ENCODE data around the gene CCDC148. TPM values are rescaled to one million over a fixed set of nuclear protein-coding genes. Genes with fewer than 3 reads are reported as not detected.

CCDC148 gene
- total and polyA plus RNA-seq, 2 experiments from 2014 or later, result 1.2 to 1.8 TPM

DNA sequence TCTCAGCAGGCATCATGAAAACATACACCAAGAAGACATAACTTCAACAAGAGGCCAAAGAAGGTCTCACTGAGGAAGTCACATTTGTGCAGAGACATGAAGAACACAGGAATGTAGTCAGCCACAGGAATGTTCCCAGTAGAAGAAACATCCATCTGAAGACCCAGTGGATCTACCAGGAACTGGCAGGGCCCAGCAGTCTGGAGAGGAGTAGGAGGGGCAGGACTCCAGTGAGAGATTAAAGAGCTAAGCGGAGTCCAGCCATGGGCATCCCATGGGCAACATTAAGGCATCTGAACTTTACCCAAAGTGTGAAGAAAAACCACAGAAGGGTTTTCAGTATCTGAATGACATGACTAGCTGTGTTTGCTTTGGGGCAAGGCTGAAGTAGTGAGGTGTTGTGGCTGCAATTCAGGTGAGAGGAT lies 251.8 kb downstream of the CCDC148 start:
- no peaks in the 10 kb centered on the region for H4K20me1 ChIP-seq (replicated peaks; ENCODE audit: insufficient read depth)
- no peaks in the 10 kb centered on the region for H3K36me3 ChIP-seq (ENCODE audit: insufficient read depth)
- no peak overlapping the region for H3K4me3 ChIP-seq
- Mint-ChIP-seq H3K27ac (no peak overlapping the region), H3K9me3 (no peaks in the 10 kb centered on the region), H3K4me3 (no peak overlapping the region), H3K4me1 (no peaks in the 10 kb centered on the region), H3K27me3 (ENCODE audit: insufficient read depth, low read depth, poor library complexity) (no peaks in the 10 kb centered on the region), H3K36me3 (ENCODE audit: low read depth) (no peaks in the 10 kb centered on the region)
- no peaks in the 10 kb centered on the region for H3K79me2 ChIP-seq (replicated peaks; ENCODE audit: insufficient read depth)
- H3K4me1 ChIP-seq (ENCODE audit: insufficient read depth), result no peaks in the 10 kb centered on the region
- H3F3A ChIP-seq (replicated peaks; ENCODE audit: low read depth), result no peaks in the 10 kb centered on the region
- H3K27ac ChIP-seq (ENCODE audit: low read depth), result no peak overlapping the region
- ATAC-seq (no peak), DNase-seq (ENCODE audit: low spot score) (no peak)
- TF ChIP-seq ZNF331 (CRISPR knock-in tag; IDR thresholded peaks at IDR 0.05; ENCODE audit: low read depth), result no peak
- TF ChIP-seq, protein P1, sequence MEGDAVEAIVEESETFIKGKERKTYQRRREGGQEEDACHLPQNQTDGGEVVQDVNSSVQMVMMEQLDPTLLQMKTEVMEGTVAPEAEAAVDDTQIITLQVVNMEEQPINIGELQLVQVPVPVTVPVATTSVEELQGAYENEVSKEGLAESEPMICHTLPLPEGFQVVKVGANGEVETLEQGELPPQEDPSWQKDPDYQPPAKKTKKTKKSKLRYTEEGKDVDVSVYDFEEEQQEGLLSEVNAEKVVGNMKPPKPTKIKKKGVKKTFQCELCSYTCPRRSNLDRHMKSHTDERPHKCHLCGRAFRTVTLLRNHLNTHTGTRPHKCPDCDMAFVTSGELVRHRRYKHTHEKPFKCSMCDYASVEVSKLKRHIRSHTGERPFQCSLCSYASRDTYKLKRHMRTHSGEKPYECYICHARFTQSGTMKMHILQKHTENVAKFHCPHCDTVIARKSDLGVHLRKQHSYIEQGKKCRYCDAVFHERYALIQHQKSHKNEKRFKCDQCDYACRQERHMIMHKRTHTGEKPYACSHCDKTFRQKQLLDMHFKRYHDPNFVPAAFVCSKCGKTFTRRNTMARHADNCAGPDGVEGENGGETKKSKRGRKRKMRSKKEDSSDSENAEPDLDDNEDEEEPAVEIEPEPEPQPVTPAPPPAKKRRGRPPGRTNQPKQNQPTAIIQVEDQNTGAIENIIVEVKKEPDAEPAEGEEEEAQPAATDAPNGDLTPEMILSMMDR (conservative IDR thresholded peaks at IDR 0.05; ENCODE audit: low read depth in 2 of 2), result no peak
- TF ChIP-seq, protein P2, sequence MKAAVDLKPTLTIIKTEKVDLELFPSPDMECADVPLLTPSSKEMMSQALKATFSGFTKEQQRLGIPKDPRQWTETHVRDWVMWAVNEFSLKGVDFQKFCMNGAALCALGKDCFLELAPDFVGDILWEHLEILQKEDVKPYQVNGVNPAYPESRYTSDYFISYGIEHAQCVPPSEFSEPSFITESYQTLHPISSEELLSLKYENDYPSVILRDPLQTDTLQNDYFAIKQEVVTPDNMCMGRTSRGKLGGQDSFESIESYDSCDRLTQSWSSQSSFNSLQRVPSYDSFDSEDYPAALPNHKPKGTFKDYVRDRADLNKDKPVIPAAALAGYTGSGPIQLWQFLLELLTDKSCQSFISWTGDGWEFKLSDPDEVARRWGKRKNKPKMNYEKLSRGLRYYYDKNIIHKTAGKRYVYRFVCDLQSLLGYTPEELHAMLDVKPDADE (IDR thresholded peaks at IDR 0.05), result no peak
- no peak for TF ChIP-seq POLR2AphosphoS5 (IDR thresholded peaks at IDR 0.05; ENCODE audit: low read depth)
- TF ChIP-seq, protein P3, sequence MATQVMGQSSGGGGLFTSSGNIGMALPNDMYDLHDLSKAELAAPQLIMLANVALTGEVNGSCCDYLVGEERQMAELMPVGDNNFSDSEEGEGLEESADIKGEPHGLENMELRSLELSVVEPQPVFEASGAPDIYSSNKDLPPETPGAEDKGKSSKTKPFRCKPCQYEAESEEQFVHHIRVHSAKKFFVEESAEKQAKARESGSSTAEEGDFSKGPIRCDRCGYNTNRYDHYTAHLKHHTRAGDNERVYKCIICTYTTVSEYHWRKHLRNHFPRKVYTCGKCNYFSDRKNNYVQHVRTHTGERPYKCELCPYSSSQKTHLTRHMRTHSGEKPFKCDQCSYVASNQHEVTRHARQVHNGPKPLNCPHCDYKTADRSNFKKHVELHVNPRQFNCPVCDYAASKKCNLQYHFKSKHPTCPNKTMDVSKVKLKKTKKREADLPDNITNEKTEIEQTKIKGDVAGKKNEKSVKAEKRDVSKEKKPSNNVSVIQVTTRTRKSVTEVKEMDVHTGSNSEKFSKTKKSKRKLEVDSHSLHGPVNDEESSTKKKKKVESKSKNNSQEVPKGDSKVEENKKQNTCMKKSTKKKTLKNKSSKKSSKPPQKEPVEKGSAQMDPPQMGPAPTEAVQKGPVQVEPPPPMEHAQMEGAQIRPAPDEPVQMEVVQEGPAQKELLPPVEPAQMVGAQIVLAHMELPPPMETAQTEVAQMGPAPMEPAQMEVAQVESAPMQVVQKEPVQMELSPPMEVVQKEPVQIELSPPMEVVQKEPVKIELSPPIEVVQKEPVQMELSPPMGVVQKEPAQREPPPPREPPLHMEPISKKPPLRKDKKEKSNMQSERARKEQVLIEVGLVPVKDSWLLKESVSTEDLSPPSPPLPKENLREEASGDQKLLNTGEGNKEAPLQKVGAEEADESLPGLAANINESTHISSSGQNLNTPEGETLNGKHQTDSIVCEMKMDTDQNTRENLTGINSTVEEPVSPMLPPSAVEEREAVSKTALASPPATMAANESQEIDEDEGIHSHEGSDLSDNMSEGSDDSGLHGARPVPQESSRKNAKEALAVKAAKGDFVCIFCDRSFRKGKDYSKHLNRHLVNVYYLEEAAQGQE (IDR thresholded peaks at IDR 0.05; ENCODE audit: unreplicated experiment), result no peak
- no peak for TF ChIP-seq STAT1 (IDR thresholded peaks at IDR 0.05; ENCODE audit: unreplicated experiment)
- H3K9me2 ChIP-seq (ENCODE audit: insufficient read depth), result no peaks in the 10 kb centered on the region
- H3K27me3 ChIP-seq (ENCODE audit: insufficient read depth), result no peaks in the 10 kb centered on the region
- H2AFZ ChIP-seq, result no peak overlapping the region
- no peak overlapping the region for H3K4me2 ChIP-seq

DNA sequence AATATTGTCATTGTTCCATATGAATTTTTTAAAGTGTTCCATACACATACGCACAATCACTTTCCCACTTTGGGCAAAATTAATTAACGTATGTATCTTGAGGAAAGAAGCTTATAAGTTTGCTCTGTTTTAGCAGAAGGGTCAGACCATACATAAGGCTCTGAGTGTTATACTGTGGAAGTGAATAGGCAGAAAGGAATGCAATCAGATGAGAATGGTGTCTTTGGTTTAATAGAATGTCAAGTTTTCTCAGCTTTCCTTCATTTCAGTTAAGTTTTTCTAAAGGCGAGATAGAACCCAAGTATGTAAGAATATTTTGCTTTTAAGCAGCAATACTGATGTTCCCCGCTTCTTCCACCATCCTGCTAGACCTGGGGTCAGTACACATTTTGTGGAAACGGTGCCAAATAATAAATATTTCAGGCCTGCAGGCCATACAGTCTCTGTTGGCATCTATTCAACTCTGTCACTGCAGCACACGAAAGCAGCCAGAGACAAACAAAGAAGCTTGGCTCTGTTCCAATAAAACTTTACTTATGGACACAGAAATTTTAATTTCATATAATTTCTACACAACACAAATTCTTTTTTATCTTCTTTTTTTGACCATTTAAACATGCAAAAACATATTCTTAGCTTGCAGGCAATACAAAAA lies 254.3 kb downstream of the CCDC148 start:
- H3K4me2 ChIP-seq, result no peak overlapping the region
- no peaks in the 10 kb centered on the region for H3K36me3 Mint-ChIP-seq (ENCODE audit: low read depth)
- TF ChIP-seq CREB1 (CRISPR knock-in tag; IDR thresholded peaks at IDR 0.05; ENCODE audit: low read depth) (no peak), EZH2 (IDR thresholded peaks at IDR 0.05; ENCODE audit: low read depth, unreplicated experiment) (no peak), POLR2AphosphoS5 (IDR thresholded peaks at IDR 0.05; ENCODE audit: low read depth) (no peak), ZNF331 (CRISPR knock-in tag; IDR thresholded peaks at IDR 0.05; ENCODE audit: low read depth) (no peak), ZNF114 (CRISPR knock-in tag; IDR thresholded peaks at IDR 0.05) (no peak)
- TF ChIP-seq, protein P1 (conservative IDR thresholded peaks at IDR 0.05; ENCODE audit: low read depth in 2 of 2), result no peak
- TF ChIP-seq, protein P2 (IDR thresholded peaks at IDR 0.05), result no peak

More for the DNA sequence above, 254.3 kb downstream of the CCDC148 start:
- Histone ChIP-seq H3F3A (replicated peaks; ENCODE audit: low read depth) (no peaks in the 10 kb centered on the region), H3K4me3 (no peak overlapping the region), H3K9me2 (ENCODE audit: insufficient read depth) (no peaks in the 10 kb centered on the region), H3K4me1 (ENCODE audit: insufficient read depth) (no peaks in the 10 kb centered on the region), H3K79me2 (replicated peaks; ENCODE audit: insufficient read depth) (no peaks in the 10 kb centered on the region), H3K27me3 (ENCODE audit: insufficient read depth) (no peaks in the 10 kb centered on the region), H3K27ac (ENCODE audit: low read depth) (no peak overlapping the region), H3K36me3 (ENCODE audit: insufficient read depth) (no peaks in the 10 kb centered on the region), H2AFZ (no peak overlapping the region), H4K20me1 (replicated peaks; ENCODE audit: insufficient read depth) (no peaks in the 10 kb centered on the region)
- no peak for DNase-seq (ENCODE audit: low spot score)
- no peaks in the 10 kb centered on the region for H3K27me3 Mint-ChIP-seq (ENCODE audit: insufficient read depth, low read depth, poor library complexity)
- ATAC-seq, result no peak
- peaks cover 2% of the 10 kb centered on the region; the same call in 1 of the 3 replicates for H3K4me1 Mint-ChIP-seq
- no peak overlapping the region for H3K4me3 Mint-ChIP-seq
- H3K9me3 Mint-ChIP-seq, result no peaks in the 10 kb centered on the region
- H3K27ac Mint-ChIP-seq, result no peak overlapping the region

Data from GM23338 (cell line).